Panc1 (cell line): ENCODE results near the gene MRTFA. TPM values are rescaled to one million over a fixed set of nuclear protein-coding genes. Genes with fewer than 3 reads are reported as not detected.

ENCODE experiments used
- ATAC-seq: fragments of 200-7000 bp; cut with Tn5 transposase; 2 replicates; pipeline ENCODE4 v1.9.1; 2020; ENCODE audit warnings: mild to moderate bottlenecking, moderate library complexity
- BruUV-seq: library from RNA; stranded (reverse); fragments of 400-500 nt; replicated peaks from 2 replicates; lab custom pipeline; 2021; lab: Mats Ljungman, UMichigan
- CTCF ChIA-PET: fragments of 300-600 bp; sonication (Branson Sonifier 250); formaldehyde crosslinking; loops from one replicate; lab custom pipeline; 2022; ENCODE audit warnings: antibody characterized with exemption; lab: Charles Lee
- POLR2A ChIA-PET: fragments of 300-600 bp; sonication (Branson Sonifier 250); formaldehyde crosslinking; loops from one replicate; lab custom pipeline; 2022; ENCODE audit warnings: antibody characterized with exemption; lab: Charles Lee
- DNase-seq: peaks from one replicate; pipeline ENCODE4 v3.0.0-alpha.2; 2010; ENCODE audit warnings: low read depth, low spot score
- H3K27ac ChIP-seq: 2 replicates; pipeline ENCODE4 v1.5.1; 2011; ENCODE audit warnings: mild to moderate bottlenecking, low read length, inconsistent platforms
- H3K27me3 ChIP-seq: fragments of 200-500 bp; sonication (Bioruptor generic); 2 replicates; pipeline ENCODE4 v1.6.0; 2014; ENCODE audit warnings: low read length, inconsistent platforms; ENCODE audit not compliant: control insufficient read depth, insufficient read depth
- H3K36me3 ChIP-seq: fragments of 200-500 bp; sonication (Bioruptor generic); 2 replicates; pipeline ENCODE4 v1.5.1; 2014; ENCODE audit warnings: inconsistent platforms, mild to moderate bottlenecking, low read length, moderate library complexity; ENCODE audit not compliant: control insufficient read depth, insufficient read depth
- H3K4me1 ChIP-seq: 2 replicates; pipeline ENCODE4 v1.5.1; 2011; ENCODE audit warnings: inconsistent platforms, mild to moderate bottlenecking, low read length, moderate library complexity; ENCODE audit not compliant: control insufficient read depth, insufficient read depth
- H3K4me3 ChIP-seq, 2 experiments: 2 replicates each; pipeline ENCODE4 v1.5.1; 2011 to 2012; ENCODE audit warnings: low read depth in 2 of 2, low read length in 2 of 2, mild to moderate bottlenecking in 2 of 2, inconsistent platforms in 1 of 2, moderate library complexity in 1 of 2
- H3K9me3 ChIP-seq: fragments of 200-500 bp; sonication (Bioruptor generic); 2 replicates; pipeline ENCODE4 v1.5.1; 2014; ENCODE audit warnings: low read depth, mild to moderate bottlenecking, inconsistent platforms, low read length, moderate library complexity; ENCODE audit not compliant: control insufficient read depth, insufficient read depth
- POLR2AphosphoS5 ChIP-seq: IDR thresholded peaks from 2 replicates; pipeline ENCODE4 v1.6.1; 2012; ENCODE audit warnings: mild to moderate bottlenecking, low read depth, low read length, moderate library complexity
- SIN3A ChIP-seq: IDR thresholded peaks from 2 replicates; pipeline ENCODE4 v1.6.1; 2012; ENCODE audit warnings: low read depth, mild to moderate bottlenecking, low read length, moderate library complexity, borderline replicate concordance; ENCODE audit not compliant: insufficient read depth
- TCF7L2 ChIP-seq: IDR thresholded peaks from 2 replicates; pipeline ENCODE4 v1.6.1; 2011; ENCODE audit warnings: mild to moderate bottlenecking, low read depth, low read length, inconsistent platforms
- in situ Hi-C: cut with HindIII; loops from 2 replicates; pipeline ENCODE4 v1.10.0; 2016; ENCODE audit warnings: low sequenced_read_pairs, low pct_unique_long_range_greater_than_20kb
- intact Hi-C: fragments of 100-400 bp; cut with micrococcal nuclease; formaldehyde crosslinking; loops from one replicate; pipeline ENCODE4 v1.10.0; 2022; ENCODE audit not compliant: unreplicated experiment
- total RNA-seq: library from RNA; stranded (reverse); gene quantifications from one replicate; pipeline ENCODE4 v1.2.1, GENCODE V29; 2021; ENCODE audit not compliant: unreplicated experiment
- TF ChIP-seq, protein P1 (sequence below): fragments of 450-650 bp; IDR thresholded peaks from 2 replicates; pipeline ENCODE4 v1.5.1; 2017; ENCODE audit warnings: mild to moderate bottlenecking
- TF ChIP-seq, protein P2 (sequence below), 2 experiments: IDR thresholded peaks; 2 replicates each; pipeline ENCODE4 v1.6.1; 2011 to 2012; ENCODE audit warnings: low read depth in 2 of 2, control low read depth in 1 of 2, low read length in 1 of 2, mild to moderate bottlenecking in 1 of 2, moderate library complexity in 1 of 2; ENCODE audit not compliant: insufficient read depth in 1 of 2

The MRTFA gene
- total RNA-seq, 1 experiment from 2014 or later = 62.1 TPM

DNA sequence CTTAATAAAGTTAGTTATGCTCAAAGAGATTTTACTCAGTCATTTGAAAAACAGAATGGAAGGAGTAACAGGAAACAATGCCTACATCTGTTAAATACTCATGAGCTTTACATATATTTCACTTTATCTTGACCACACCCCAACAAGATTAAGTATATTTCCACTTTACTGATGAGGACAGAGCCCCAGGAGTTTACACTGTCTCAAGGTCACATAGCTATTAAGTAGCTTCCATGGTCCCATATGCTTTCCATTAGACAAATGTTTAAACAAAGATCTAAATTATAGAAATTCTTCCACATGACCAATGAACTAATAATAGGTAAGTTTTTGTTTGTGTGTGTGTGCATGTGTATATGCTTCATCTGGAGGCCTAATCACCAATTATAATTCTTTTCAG lies 30.2 kb downstream of the MRTFA start:
- peak overlapping the region; percentile 57; the same call in 1 of the 2 replicates for H3K27ac ChIP-seq
- DNase-seq (no peak), ATAC-seq (no peak)
- no peaks in the 10 kb centered on the region for H3K36me3 ChIP-seq
- ChIA-PET POLR2A (interaction anchor here (0.6 kb wide), 1 partner anchor 14 kb away, joined by 5 read pairs; no protein-coding TSS in a partner anchor), CTCF (no interaction called here)
- in situ Hi-C loops = no loop called here
- H3K4me1 ChIP-seq = peaks cover 56% of the 10 kb centered on the region
- no peaks in the 10 kb centered on the region for H3K27me3 ChIP-seq
- intact Hi-C loops = no loop called here
- no TSS peak for BruUV-seq
- no peak overlapping the region for H3K4me3 ChIP-seq
- TF ChIP-seq, protein P1, sequence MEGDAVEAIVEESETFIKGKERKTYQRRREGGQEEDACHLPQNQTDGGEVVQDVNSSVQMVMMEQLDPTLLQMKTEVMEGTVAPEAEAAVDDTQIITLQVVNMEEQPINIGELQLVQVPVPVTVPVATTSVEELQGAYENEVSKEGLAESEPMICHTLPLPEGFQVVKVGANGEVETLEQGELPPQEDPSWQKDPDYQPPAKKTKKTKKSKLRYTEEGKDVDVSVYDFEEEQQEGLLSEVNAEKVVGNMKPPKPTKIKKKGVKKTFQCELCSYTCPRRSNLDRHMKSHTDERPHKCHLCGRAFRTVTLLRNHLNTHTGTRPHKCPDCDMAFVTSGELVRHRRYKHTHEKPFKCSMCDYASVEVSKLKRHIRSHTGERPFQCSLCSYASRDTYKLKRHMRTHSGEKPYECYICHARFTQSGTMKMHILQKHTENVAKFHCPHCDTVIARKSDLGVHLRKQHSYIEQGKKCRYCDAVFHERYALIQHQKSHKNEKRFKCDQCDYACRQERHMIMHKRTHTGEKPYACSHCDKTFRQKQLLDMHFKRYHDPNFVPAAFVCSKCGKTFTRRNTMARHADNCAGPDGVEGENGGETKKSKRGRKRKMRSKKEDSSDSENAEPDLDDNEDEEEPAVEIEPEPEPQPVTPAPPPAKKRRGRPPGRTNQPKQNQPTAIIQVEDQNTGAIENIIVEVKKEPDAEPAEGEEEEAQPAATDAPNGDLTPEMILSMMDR = no peak
- TF ChIP-seq, protein P2, sequence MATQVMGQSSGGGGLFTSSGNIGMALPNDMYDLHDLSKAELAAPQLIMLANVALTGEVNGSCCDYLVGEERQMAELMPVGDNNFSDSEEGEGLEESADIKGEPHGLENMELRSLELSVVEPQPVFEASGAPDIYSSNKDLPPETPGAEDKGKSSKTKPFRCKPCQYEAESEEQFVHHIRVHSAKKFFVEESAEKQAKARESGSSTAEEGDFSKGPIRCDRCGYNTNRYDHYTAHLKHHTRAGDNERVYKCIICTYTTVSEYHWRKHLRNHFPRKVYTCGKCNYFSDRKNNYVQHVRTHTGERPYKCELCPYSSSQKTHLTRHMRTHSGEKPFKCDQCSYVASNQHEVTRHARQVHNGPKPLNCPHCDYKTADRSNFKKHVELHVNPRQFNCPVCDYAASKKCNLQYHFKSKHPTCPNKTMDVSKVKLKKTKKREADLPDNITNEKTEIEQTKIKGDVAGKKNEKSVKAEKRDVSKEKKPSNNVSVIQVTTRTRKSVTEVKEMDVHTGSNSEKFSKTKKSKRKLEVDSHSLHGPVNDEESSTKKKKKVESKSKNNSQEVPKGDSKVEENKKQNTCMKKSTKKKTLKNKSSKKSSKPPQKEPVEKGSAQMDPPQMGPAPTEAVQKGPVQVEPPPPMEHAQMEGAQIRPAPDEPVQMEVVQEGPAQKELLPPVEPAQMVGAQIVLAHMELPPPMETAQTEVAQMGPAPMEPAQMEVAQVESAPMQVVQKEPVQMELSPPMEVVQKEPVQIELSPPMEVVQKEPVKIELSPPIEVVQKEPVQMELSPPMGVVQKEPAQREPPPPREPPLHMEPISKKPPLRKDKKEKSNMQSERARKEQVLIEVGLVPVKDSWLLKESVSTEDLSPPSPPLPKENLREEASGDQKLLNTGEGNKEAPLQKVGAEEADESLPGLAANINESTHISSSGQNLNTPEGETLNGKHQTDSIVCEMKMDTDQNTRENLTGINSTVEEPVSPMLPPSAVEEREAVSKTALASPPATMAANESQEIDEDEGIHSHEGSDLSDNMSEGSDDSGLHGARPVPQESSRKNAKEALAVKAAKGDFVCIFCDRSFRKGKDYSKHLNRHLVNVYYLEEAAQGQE (IDR thresholded peaks at IDR 0.05; ENCODE audit: insufficient read depth in 1 of 2, low read depth in 2 of 2, low read length in 1 of 2) = no peak
- no peak for TF ChIP-seq POLR2AphosphoS5
- no peak for TF ChIP-seq TCF7L2
- no peak for TF ChIP-seq SIN3A
- H3K9me3 ChIP-seq = no peaks in the 10 kb centered on the region

DNA sequence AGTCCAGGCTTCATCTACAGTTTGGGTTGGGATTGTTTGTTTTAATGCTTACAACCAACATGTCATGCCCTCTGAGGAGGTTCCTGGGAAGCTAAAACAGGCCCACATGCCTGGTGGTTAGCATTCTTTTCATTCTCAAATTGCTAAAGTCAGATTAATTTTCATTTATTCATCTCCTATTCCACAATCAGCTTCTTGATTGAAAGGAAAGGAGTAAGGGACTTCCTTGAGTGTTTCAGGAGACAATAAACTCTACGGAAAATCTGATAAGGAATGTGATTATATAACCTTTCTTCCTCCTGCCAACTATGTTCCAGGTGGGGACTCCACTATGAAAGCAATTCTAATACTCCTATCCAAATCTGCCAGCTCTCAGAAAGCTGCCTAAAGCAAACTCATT lies 30.8 kb downstream of the MRTFA start:
- H3K9me3 ChIP-seq = no peaks in the 10 kb centered on the region
- ChIA-PET CTCF (no interaction called here), POLR2A (no interaction called here)
- intact Hi-C loops (no loop called here), in situ Hi-C loops (no loop called here)
- TF ChIP-seq TCF7L2 = no peak
- TF ChIP-seq SIN3A = no peak
- no peak for TF ChIP-seq POLR2AphosphoS5
- TF ChIP-seq, protein P2 (IDR thresholded peaks at IDR 0.05; ENCODE audit: insufficient read depth in 1 of 2, low read depth in 2 of 2, low read length in 1 of 2) = no peak
- TF ChIP-seq, protein P1 = no peak
- no peak for ATAC-seq
- no TSS peak for BruUV-seq
- H3K4me1 ChIP-seq = peaks cover 61% of the 10 kb centered on the region
- DNase-seq = no peak
- no peaks in the 10 kb centered on the region for H3K36me3 ChIP-seq
- no peak overlapping the region for H3K4me3 ChIP-seq
- H3K27ac ChIP-seq = peak overlapping the region; percentile 20; the same call in 1 of the 2 replicates
- H3K27me3 ChIP-seq = no peaks in the 10 kb centered on the region
